Measurements from ENCODE around the gene SRRM2.

The SRRM2 gene

DNA sequence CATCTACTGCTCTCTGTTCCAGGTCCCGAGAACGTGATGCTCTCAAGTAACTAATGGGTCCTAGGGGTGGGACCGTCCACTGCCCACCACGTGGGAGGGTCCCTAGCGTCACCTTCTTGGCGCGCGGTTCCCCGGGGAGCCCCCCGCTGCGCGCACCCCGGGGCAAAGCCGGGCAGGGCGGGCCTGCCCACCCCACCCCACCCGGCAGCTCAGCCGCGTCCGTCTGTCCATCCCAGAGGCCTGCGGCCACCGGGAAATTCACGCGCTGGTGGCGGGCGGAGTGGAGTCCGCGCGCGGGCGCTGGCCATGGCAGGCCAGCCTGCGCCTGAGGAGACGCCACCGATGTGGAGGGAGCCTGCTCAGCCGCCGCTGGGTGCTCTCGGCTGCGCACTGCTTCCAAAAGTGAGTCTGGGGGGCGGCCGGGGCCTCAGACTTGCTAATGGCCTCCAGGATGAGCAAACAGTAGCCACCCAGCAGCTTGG is 46.3 kb downstream of the SRRM2 start:
- DNase-seq (ENCODE audit: low spot score) = no peak

DNA sequence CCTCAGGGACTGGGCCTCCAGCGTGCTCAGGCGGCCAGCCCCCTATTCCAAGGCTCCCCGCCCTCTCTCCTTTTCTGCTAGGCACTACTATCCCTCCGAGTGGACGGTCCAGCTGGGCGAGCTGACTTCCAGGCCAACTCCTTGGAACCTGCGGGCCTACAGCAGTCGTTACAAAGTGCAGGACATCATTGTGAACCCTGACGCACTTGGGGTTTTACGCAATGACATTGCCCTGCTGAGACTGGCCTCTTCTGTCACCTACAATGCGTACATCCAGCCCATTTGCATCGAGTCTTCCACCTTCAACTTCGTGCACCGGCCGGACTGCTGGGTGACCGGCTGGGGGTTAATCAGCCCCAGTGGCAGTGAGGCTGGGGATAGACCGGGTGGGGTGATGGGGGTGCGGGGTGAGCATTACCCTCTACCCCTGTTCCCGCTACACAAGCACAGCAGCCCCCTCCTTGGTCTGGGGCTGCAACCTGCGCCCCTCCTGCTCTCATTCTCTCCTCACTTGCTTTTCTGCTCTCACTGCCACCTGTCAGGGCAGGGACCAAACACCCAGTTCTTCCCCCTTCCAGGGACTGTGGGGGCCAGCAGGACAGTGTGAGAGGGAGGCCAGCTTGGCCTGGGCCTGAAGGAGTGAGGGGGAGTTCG is 46.9 kb downstream of the SRRM2 start:
- no peak for DNase-seq (ENCODE audit: low spot score)

DNA sequence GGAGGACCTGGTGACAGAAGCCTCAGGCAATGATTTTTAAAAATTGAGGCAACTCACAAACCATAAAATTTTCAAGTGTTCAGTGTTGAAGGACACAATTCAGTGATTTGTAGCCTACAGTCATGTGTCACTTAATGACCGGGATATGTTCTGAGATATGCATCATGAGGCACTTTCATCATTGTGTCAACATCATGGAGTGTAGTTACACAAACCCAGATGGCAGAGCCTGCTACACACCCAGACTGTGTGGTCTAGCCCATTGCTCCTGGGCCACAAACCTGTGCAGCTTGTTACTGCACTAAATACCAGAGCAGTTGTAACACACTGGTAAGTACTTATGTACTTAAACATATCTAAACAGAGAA is 47.4 kb downstream of the SRRM2 start:
- DNase-seq (ENCODE audit: low spot score) = no peak

DNA sequence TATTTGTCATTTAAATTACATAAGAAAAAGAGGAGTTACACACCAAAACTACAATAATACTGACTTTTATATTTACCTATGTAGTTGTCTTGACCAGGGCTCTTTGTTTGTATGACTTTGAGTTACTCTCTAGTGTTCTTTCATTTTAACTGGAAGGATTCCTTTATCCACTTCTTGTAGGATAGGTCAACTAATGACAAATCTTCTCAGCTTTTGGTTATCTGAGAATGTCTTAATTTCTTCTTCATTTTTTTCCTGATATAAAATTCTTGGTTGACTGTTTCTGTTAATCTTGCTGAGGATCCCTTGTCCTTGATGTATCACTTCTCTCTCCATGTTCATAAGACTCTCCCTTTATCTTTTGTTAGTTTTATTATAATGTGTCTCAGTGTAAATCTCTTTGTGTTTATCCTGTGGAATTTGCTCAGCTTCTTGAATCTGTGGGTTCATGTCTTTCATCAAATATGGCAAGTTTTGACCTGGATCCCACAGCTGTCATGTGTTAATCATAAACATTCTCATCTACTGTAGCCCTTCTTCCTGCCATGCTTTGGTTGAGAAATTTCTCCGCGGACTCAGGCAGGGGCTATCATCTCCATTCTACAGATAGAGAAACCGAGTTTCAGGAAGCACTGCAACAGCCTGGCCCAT is 51.2 kb downstream of the SRRM2 start:
- no peak for DNase-seq (ENCODE audit: low spot score)

DNA sequence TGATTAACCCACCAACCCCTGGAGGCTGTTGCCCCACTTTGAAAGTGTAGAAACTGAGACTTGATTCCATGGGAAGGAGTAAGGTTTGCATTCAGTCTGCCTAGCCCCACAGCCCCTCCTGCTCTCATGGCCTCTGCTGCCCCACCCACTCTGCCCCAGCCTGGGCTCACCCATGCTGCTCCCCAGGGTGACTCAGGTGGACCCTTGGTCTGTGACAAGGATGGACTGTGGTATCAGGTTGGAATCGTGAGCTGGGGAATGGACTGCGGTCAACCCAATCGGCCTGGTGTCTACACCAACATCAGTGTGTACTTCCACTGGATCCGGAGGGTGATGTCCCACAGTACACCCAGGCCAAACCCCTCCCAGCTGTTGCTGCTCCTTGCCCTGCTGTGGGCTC is 52.3 kb downstream of the SRRM2 start:
- no peak for DNase-seq (ENCODE audit: low spot score)

DNA sequence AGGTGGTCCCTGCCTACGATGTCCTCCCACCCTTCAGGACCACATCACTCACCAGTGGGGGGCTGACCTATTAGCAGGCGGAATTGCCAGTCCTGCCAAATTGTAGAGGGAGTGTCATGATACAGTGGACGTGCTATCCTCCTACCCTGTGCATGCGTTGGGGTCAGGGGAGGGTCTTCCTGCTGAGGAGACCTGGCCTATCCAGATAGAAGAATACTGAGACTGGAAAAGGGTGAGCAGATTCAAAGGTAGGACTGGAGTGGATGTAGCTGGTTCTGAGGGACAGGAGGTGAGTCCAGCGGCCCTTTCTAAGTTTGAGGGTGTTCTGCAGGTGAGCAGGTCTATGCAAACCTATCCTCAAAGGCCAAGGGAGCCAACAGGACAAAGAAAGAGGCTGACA is 53.8 kb downstream of the SRRM2 start:
- no peak for DNase-seq (ENCODE audit: low spot score)

DNA sequence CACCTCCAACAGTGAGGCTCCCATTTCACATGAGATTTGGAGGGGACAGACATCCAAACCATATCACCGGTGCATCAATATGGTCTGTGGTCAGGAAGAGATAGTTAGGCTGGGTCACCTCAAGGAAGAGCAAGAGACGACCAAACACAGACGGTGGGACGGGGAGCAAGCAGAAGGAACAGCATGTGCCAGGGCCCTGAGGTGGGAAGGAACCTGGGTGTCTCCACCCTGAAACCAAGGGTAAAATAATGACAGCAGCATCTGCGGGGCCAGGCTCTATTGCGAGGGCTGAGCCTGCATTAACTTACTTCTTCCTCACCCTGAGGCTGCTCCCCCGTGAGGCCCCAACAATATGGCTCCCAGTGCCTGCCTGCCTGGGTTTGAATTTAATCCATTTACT is 55.7 kb downstream of the SRRM2 start:
- no peak for DNase-seq (ENCODE audit: low spot score)

DNA sequence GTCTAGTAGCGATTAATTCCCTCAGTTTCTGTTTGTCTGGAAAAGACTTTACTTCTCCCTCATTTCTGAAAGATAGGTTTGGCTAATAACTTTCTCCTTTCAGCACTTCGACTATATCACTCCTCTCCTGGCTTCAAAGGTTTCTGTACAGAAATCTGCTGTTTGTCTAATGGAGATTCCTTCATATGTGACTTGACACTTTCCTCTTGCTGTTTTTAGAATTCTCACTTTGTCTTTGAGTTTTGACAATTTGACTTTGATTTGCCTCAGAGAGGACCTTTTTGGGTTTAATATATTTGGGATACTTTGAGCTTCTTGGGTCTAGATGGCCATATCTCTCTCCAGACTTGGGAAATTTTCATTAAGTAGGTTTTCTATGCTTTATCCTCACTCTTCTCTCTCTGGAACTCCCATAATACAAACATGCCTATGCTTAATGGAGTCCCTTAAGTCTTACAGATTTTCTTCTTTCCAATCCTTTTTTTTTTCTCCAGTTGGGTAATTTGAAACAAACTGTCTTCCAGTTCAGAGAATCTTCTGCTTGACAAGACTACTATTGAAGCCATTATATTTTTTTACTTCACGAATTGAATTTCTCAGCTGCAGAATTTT is 56.8 kb downstream of the SRRM2 start:
- no peak for DNase-seq (ENCODE audit: low spot score)

DNA sequence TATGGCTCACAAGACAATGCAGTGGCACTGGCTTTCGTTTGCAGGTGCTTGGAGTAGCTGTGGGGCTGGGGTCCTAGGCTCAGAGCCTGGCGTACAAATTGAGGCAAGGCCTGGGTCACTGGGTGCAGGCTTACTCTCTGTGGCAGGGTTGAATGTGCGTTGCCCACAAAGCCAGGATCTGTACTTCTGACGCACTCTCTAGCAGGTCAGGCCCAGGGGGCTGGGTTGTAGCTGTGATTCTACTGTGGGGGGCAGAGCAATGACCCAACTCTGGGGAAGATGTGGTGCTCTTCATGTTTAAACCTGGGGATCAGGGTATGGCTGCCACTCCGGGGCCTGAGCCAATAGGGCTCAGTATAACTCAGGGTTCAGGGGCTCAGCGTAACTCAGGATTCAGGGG is 58.2 kb downstream of the SRRM2 start:
- DNase-seq (ENCODE audit: low spot score) = no peak

DNA sequence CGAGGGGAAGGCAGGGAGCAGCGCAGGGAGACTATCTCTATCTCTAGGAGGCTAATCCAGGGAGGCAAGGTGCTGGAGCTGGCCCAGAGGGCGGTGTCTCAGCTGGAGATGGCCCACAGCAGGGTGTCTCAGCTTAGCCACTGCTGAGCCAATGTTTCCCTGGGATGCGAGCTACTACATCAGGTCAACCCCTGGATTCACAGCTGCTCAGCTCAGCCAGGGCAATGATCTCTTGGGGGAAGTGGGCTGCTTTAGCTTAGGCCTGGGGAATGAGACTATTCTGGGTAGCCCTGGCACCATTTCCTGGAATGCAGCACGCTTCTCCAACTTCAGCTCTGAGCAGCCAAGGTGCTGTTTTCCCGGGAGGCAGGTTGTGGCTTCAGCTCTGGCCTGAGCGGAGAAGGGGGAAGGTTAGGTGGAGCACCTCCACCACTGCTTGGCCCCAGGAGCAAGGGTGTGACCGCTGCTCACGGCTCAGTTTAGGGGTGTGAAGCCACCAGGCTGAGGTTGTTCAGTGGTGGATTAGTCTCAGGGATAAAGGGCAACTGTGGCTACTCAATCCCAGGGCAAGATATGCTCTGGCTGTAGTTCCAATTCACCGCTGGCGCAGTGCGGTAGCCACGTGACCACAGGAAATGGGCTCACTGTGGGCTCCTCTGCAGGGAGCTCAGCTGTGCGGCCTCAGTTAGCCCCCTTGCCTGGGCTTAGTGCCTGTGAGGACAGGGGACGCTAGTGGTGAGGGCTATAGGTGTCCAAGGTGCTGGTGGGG is 59.4 kb downstream of the SRRM2 start:
- no peak for DNase-seq (ENCODE audit: low spot score)

DNA sequence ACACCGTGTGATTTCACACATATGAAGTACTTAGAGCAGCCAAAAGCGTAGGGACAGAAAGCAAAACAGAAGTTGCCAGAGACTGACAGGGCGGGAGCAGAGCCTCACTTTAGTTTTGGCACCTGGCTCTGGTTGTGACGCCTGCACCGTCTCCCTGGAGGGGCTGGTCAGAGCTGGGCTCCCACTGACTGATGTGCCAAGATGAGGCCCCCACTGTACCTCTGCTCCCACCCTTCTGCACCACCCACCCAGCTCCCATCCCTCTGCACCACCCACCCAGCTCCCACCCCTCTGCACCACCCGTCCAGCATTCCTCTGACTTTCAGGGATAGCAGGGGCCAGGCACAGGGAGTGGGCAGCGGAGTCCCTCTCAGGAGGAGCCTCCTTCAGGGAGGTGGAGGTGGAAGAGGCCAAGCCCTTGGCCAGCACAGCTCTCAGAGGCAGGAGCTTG is 61.4 kb downstream of the SRRM2 start:
- no peak for DNase-seq (ENCODE audit: low spot score)

DNA sequence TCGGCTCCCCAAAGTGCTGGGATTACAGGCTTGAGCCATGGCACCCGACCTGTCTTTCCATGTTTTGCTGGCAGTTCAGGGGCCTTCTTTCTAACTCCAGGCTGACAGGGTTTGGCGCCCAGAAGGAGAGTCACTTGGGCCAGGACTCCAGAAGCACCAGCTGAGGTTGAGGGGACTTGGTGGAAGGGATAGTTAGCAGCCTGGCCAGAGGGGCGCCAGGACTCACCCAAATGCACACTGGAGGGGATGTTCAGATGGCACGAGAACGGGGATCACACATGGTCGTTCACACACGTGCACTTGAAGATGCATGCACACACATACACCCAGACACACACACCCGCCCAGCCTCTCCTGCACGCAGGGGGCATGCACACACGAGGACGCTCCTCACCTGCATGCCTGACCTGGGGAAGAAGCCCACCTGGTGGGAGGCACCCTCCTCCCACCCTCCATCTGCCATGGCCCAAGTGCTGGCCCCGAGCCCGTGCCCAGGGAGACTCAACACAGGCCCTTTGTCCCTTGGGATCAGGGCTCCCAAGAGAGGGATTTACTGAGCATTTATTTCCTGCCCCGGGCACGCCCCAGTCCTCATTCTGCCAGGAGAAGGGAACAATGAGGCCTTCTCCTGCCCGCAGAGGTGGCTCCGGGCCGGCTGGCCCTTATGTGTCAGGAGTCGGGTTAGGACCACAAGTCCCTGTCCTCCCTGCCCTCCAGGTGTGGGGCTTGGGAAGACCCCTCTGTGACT is 62.3 kb downstream of the SRRM2 start:
- DNase-seq (ENCODE audit: low spot score) = no peak

DNA sequence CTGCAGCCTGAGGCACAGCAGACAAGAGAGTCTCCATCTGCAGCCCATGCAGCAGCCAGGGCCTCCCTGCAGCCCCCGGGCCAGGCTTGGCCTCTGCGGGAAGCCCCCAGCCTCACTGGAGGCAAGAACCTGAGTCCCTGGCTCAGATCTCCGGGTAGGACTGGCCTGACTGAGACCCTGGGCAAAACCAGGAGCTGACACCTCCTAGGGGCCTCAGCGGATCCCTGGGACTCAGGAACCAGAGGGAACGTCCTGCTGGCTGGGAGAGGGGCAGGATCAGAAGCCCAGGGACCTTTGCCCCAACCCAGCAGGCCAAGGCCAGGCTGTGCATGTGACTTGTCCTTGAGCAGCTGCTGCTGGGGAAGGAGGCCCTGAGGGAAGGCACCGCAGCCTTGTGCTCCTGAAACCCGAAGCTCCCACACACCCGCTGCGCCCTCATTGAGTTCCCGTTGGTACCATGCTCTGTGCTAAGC is 62.9 kb downstream of the SRRM2 start:
- no peak for DNase-seq (ENCODE audit: low spot score)

DNA sequence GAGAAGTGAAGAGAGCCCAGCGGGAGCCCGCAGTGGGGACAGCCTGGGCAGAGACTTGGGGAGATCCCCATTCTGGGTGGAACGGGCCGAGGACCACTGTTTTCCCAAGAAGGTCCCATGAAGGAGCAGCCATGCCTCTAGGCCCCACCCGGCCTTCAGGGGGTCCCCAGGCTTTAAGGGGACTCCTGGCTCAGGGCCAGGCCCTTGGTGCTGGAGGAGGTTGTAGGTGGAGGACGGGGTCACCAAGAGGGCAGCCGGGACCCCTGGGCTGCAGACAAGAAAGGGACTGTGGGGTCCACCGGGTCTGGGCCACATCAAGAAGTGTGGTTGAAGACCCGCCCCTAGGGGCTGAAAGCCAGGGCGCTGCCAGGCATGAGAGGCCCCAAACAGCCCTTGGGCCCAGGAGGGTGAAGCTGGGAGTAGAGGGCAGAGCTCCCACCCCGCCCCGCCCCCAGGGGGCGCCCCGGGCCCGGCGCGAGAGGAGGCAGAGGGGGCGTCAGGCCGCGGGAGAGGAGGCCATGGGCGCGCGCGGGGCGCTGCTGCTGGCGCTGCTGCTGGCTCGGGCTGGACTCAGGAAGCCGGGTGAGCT is 64.4 kb downstream of the SRRM2 start, which contains the start of gene PRSS21:
Gene PRSS21, plus strand, starts transcription at position 487 of the 589 bp plus-strand sequence. Its CDS starts 32 bp downstream, at position 519.
- no peak for DNase-seq (ENCODE audit: low spot score)

DNA sequence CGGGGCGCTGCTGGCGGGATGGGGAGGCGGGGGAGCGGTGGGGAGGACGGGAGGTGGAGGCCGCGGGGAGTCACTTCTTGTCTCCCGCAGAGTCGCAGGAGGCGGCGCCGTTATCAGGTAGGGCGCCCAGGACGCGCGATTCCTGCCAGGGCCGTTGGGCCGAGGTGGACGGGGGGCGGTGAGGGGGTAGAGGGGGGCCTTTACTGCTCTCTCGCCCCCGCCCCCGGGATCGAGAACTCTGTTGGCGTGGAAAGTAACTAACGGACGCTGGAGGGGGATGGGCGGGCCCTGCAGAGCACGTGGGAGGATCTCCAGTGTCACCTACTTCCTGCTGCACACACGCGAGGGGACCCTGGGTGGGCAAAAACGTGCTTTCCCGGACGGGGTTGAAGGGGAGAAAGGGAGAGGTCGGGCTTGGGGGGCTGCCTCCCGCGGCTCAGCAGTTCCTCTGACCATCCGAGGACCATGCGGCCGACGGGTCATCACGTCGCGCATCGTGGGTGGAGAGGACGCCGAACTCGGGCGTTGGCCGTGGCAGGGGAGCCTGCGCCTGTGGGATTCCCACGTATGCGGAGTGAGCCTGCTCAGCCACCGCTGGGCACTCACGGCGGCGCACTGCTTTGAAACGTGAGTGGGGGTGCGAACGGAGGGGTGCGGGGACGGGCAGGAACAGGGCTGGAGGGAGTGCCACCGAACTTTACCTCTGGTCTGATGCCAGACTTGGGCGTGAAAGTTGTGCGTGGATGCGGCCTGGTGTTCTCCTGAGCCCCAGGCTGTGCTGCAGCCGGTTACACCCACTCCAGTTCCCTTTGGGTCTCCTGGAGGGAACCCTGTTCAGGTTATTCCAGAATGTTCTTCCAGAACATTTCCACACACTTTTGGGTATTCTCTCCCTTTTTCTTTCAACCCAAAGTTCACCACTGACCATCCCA is 65.2 kb downstream of the SRRM2 start:
- DNase-seq (ENCODE audit: low spot score) = no peak

DNA sequence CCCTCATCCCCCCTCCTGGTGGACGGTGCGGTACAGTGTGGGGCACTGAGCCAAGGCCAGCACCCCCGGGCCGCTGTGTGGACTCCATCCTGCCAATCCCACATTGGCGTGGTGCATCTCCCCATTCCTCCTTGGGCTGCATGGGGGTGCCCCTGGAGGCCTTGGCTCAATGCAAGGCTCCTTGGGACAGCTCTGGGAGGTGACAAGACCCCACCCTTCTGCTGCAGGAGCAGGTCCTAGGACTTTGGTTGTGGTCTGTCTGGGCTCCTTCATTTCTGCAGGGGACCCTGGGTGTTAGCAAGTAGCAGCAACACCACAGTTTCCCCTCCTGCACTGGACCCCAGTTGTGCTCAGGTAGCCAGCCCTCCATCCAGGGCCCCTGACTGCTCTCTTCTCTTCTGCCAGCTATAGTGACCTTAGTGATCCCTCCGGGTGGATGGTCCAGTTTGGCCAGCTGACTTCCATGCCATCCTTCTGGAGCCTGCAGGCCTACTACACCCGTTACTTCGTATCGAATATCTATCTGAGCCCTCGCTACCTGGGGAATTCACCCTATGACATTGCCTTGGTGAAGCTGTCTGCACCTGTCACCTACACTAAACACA is 65.9 kb downstream of the SRRM2 start:
- no peak for DNase-seq (ENCODE audit: low spot score)

DNA sequence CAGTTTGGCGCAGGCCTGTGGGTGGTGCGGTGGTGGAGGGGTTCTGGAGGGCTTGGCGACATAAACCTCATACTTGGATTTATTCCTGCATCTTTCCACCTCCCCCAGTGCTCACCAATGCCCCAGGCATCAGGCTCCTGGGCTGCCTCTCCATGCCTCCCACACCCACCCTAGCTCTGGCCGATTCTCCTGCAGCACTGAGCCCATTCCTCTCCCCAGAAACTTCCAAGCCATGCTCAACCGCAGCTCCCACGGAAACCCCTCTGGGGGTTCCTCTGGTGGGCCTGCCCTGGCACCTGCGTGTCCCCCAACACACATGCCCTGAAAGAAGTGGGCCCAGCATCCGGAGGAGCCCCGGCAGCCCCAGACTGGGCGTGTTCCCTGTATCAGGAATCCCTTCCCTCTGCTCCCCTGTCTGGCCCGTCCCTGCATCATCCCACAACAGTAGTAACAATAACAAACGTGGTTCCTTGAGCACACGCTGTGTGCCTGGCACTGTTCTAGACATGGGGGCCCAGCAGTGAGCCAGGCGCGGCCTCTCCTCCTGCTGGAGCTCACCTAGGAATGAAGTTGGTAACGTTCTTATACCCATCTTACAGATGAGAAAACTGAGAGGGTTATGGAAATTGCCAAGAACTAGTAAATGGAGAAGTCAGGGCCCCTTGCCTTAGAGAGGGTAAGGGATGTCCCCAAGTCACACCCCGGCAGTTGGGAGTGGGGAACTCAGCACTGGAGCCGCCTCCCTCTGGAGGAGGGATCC is 66.9 kb downstream of the SRRM2 start:
- no peak for DNase-seq (ENCODE audit: low spot score)

DNA sequence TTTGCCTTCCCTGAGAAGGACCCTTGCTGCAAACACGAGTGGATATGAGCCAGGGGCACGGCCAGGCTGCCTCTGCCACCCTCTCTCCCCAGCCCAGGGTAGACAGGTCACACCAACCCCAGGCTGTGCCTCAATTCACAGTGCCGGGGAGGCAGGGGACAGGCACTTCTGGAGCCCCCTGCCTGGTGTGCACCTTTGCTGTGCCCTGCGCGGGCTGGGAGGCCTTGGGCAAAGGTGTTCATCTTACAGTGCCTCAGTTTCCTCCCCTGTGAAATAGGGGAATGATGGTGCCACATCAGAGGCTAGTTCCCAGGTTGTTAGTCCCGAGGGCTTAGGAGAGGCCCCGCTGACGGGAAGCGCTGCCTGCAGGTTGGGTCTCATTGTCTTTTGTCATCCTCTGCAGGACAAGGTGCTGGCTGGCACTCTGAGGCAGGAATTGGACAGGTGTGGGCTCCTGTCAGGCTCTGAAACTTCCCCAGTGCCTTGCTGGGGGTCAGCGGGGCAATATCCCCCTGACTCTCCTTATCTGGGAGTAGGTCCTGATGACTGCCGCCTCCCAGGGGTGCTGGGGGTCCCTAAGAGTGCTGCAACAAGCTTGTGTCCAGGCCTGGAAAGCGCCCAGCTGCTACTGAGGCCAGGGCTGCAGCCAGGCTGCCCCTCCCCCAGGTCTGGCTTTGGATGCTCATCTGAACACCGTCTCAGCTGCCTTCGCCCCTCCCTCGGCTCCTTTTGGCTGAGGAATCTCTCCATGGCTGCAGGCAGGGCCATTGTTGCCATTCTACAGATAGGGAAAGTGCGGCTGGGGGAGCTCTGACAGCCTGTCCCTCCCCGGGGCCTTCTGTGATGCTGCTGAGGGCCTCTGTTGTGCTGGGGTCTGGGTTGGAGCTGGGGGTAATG is 67.7 kb downstream of the SRRM2 start:
- no peak for DNase-seq (ENCODE audit: low spot score)
